Ectodermal cell (in vitro differentiated cells): ENCODE measurements around the gene ZFYVE21. TPM values are rescaled to one million over a fixed set of nuclear protein-coding genes. Genes with fewer than 3 reads are reported as not detected.

Experiments
- H3K27ac ChIP-seq: 2 replicates; pipeline ENCODE4 v1.7.0; 2013; ENCODE audit warnings: mild to moderate bottlenecking, low read depth, low read length; ENCODE audit not compliant: insufficient read depth, poor library complexity, severe bottlenecking
- H3K27me3 ChIP-seq: 2 replicates; pipeline ENCODE4 v1.7.0; 2013; ENCODE audit warnings: mild to moderate bottlenecking, low read length; ENCODE audit not compliant: insufficient read depth, control insufficient read depth, poor library complexity, severe bottlenecking
- H3K36me3 ChIP-seq: one replicate; pipeline ENCODE4 v1.7.0; 2013; ENCODE audit warnings: low read length; ENCODE audit not compliant: control insufficient read depth, insufficient read depth
- H3K4me1 ChIP-seq: one replicate; pipeline ENCODE4 v1.7.0; 2013; ENCODE audit warnings: low read length; ENCODE audit not compliant: control insufficient read depth, insufficient read depth
- H3K4me3 ChIP-seq: 2 replicates; pipeline ENCODE4 v1.7.0; 2013; ENCODE audit warnings: low read depth, low read length, control low read depth; ENCODE audit not compliant: insufficient read depth
- H3K9me3 ChIP-seq: 2 replicates; pipeline ENCODE4 v1.7.0; 2013; ENCODE audit warnings: mild to moderate bottlenecking, low read length, moderate library complexity; ENCODE audit not compliant: control insufficient read depth
- WGBS, 2 experiments: methylation state at CpG; one replicate each; pipeline ENCODE4 v1.1.7; 2013; ENCODE audit warnings: missing lambda C conversion rate in 2 of 2; 5-methylcytosine and 5-hydroxymethylcytosine counted together
- polyA plus RNA-seq, 4 experiments: library from polyadenylated mRNA; stranded (reverse); fragments of 50-300 nt; gene quantifications; one replicate each; pipeline ENCODE4 v1.2.3, GENCODE V29; 2013

Gene ZFYVE21
- polyA plus RNA-seq (2013, experiment 1 of 4) = 46.5 TPM
- 34.5 TPM for polyA plus RNA-seq (2013, experiment 2 of 4)
- 36.5 TPM for polyA plus RNA-seq (2013, experiment 3 of 4)
- polyA plus RNA-seq (2013, experiment 4 of 4) = 43.4 TPM

- peaks cover 23% of the 10 kb centered on the region for H3K4me1 ChIP-seq
- H3K9me3 ChIP-seq = no peaks in the 10 kb centered on the region
- H3K27me3 ChIP-seq = no peaks in the 10 kb centered on the region
- H3K4me3 ChIP-seq = peak within 1 kb of the TSS; percentile 75
- no peak within 1 kb of the TSS for H3K27ac ChIP-seq
- 0 to 1% methylated on average over 121 of the region's 121 CpGs for WGBS, 2 experiments
- H3K36me3 ChIP-seq = no peaks in the 10 kb centered on the region
These were observed at the start of gene ZFYVE21, which contains the start of gene XRCC3 for GRCh38 chr14:103715052-103716000. Gene ZFYVE21 (plus strand): TSS chr14:103715810. CDS start chr14:103715842, 32 bp downstream. Gene XRCC3 (minus strand): TSS chr14:103715451. CDS start chr14:103711087, 4,364 bp downstream.

- H3K27me3 ChIP-seq = no peaks in the 10 kb centered on the region
- no peaks in the 10 kb centered on the region for H3K9me3 ChIP-seq
- peaks cover 47% of the 10 kb centered on the region for H3K36me3 ChIP-seq
- 94 to 98% methylated on average over 3 to 4 of the region's 4 CpGs for WGBS, 2 experiments
- H3K4me1 ChIP-seq = no peaks in the 10 kb centered on the region
- no peak overlapping the region for H3K27ac ChIP-seq
- H3K4me3 ChIP-seq = no peak overlapping the region
These were observed 47.9 kb upstream of the ZFYVE21 start for GRCh38 chr14:103667671-103668070.

DNA sequence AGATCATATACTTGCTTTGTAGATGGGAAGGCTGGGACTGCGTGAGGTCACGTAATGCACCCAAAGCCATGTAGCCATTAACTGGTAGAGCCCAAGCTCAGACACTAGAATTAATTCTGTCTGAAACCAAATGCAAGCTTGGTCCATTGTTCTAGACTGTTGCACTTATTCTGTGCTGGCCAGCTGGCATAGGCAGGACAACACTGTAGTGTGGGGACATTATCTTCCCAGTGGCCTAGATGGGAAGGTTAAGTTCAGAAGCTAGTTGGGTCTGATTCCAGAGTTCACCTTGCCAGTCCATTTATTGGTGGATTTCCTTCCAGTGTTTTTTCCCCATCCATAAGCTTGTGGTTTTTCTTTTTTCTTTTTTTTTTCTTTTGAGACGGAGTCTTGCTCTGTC is 47.5 kb upstream of the ZFYVE21 start:
- peaks cover 42% of the 10 kb centered on the region for H3K36me3 ChIP-seq
- no peaks in the 10 kb centered on the region for H3K27me3 ChIP-seq
- H3K27ac ChIP-seq = no peak overlapping the region
- H3K9me3 ChIP-seq = no peaks in the 10 kb centered on the region
- H3K4me1 ChIP-seq = no peaks in the 10 kb centered on the region
- 95 to 96% methylated on average over 3 of the region's 3 CpGs for WGBS, 2 experiments
- no peak overlapping the region for H3K4me3 ChIP-seq

- Histone ChIP-seq H3K4me3 (no peak overlapping the region), H3K4me1 (no peaks in the 10 kb centered on the region), H3K27ac (no peak overlapping the region), H3K9me3 (no peaks in the 10 kb centered on the region), H3K27me3 (no peaks in the 10 kb centered on the region), H3K36me3 (peaks cover 30% of the 10 kb centered on the region)
- WGBS, 2 experiments = 96% methylated on average over 2 of the region's 2 CpGs
These were observed 46.2 kb upstream of the ZFYVE21 start for GRCh38 chr14:103669370-103669769.

DNA sequence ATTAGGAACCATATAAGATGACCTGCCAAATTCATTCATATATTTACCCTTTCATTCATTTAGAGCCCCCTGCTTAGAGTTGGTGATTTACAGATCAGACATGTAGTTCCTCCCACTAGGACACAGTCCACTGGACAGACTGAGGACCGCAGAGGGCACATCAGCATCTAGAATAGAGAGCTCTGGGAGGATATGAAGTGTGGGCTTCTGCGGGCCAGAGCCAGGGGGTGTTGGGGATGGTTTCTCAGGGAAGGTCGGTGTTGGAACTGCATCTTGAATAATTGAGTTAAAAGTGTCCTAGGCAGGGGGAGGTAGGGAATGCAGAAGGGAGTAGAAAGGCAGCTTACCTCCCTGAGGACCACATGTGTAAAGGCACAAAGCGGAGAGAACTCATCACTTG is 43.7 kb upstream of the ZFYVE21 start:
- no peaks in the 10 kb centered on the region for H3K27me3 ChIP-seq
- no peak overlapping the region for H3K27ac ChIP-seq
- 95% methylated on average over 4 of the region's 4 CpGs for WGBS, 2 experiments
- H3K36me3 ChIP-seq = peaks cover 43% of the 10 kb centered on the region
- no peaks in the 10 kb centered on the region for H3K4me1 ChIP-seq
- no peak overlapping the region for H3K4me3 ChIP-seq
- H3K9me3 ChIP-seq = no peaks in the 10 kb centered on the region

- no peaks in the 10 kb centered on the region for H3K27me3 ChIP-seq
- H3K36me3 ChIP-seq = peaks cover 63% of the 10 kb centered on the region
- WGBS, 2 experiments = 95 to 97% methylated on average over 8 of the region's 8 CpGs
- H3K9me3 ChIP-seq = no peaks in the 10 kb centered on the region
- H3K4me1 ChIP-seq = no peaks in the 10 kb centered on the region
- H3K4me3 ChIP-seq = no peak overlapping the region
- no peak overlapping the region for H3K27ac ChIP-seq
These were observed 39.7 kb upstream of the ZFYVE21 start for GRCh38 chr14:103675957-103676356.

DNA sequence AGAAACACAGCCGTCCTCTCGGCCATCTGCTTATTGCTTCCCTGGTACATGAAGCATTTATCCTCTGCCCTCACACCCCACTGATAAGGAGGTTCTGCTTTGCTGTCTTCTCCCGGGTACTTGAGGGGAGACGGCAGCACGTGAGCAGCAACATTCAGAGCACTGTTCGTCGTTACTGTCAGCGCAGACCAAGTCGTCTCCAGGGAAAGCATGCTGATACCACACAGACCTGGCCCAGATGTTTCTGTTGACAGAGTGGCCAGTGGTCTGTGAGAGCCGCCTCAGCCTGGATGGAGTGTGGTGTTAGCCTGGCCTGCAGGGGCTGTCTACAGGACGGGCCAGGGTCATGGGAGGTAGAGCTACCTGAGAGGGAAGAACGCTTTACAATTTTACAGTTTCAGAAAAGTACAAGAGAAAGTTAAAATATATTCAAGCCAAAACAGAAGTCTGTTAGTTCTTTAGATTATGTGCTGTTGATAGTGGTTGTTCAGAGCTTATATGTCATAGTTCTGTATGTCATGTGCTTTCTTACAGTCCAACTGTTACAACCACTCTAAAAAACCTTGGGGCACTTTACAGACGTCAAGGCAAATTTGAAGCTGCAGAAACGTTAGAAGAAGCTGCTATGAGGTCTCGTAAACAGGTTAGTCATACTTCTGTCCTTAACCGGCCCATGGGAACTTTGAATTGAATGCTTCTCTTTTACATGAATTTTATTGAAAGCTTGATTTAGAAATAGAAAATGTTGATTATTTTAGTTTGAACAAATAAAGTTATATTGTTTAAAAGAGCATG is 38.5 kb upstream of the ZFYVE21 start:
- Histone ChIP-seq H3K27me3 (no peaks in the 10 kb centered on the region), H3K4me3 (no peak overlapping the region), H3K9me3 (no peaks in the 10 kb centered on the region), H3K36me3 (peaks cover 57% of the 10 kb centered on the region), H3K4me1 (no peaks in the 10 kb centered on the region), H3K27ac (no peak overlapping the region)
- WGBS, 2 experiments = 93 to 95% methylated on average over 16 of the region's 16 CpGs

DNA sequence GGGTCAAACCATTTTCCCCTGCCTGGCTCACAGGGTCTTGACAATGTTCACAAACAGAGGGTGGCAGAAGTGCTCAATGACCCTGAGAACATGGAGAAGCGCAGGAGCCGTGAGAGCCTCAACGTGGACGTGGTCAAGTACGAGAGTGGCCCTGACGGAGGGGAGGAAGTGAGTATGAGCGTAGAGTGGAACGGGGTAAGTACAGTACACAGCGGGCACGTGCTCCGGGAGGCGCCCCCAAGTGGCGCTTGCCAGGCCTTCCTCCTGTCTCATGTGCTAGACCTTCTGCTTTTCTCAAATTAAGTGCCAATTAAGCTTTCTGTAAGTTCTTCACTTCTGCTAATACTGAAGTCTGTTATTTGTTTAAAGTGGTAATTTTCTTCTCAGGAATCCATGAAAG is 36.3 kb upstream of the ZFYVE21 start:
- Histone ChIP-seq H3K4me3 (no peak overlapping the region), H3K27me3 (no peaks in the 10 kb centered on the region), H3K36me3 (peaks cover 62% of the 10 kb centered on the region), H3K27ac (no peak overlapping the region), H3K9me3 (no peaks in the 10 kb centered on the region), H3K4me1 (no peaks in the 10 kb centered on the region)
- WGBS, 2 experiments = 88 to 91% methylated on average over 13 of the region's 13 CpGs

- no peaks in the 10 kb centered on the region for H3K27me3 ChIP-seq
- no peak overlapping the region for H3K27ac ChIP-seq
- no peaks in the 10 kb centered on the region for H3K4me1 ChIP-seq
- 94 to 95% methylated on average over 17 of the region's 17 CpGs for WGBS, 2 experiments
- H3K4me3 ChIP-seq = no peak overlapping the region
- H3K36me3 ChIP-seq = peaks cover 66% of the 10 kb centered on the region
- no peaks in the 10 kb centered on the region for H3K9me3 ChIP-seq
These were observed 34.9 kb upstream of the ZFYVE21 start for GRCh38 chr14:103680491-103681231.
